ENCODE measurements around the gene TBXAS1.

The TBXAS1 gene

DNA sequence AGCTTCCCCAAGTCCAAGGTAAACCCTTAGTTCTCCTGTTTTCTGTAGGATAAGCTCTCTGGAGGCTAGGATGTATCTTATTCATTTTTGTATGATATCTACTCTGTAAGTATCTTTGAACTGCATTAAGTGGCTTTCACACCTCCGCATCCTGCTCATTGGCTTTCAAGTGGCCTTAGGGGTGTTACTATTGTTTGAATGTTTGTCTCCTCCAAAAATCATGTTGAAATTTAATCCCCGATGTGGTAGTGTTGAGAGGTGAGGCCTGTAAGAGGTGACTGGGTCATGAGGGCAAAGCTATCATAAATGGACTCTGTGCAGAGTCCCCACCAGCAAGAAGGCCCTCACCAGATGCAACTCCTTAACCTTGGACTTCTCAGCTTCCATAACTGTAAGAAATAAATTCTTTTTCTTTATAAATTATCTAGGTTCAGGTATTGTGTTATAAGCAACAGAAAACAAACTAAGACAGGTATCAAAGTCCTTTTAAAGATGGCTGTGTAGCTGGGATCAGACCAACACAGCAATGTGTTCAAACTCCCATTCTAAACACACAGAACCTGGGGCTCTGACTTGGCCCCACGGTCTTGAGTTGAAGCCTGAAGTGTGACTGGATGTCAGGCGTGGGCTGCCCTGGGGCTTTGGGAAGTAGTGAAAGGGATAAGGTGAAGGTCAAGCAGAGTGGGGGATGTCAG, 25.9 kb downstream of the TBXAS1 start:
- DNase-seq (ENCODE audit: low read depth in 2 of 2), result no peak

DNA sequence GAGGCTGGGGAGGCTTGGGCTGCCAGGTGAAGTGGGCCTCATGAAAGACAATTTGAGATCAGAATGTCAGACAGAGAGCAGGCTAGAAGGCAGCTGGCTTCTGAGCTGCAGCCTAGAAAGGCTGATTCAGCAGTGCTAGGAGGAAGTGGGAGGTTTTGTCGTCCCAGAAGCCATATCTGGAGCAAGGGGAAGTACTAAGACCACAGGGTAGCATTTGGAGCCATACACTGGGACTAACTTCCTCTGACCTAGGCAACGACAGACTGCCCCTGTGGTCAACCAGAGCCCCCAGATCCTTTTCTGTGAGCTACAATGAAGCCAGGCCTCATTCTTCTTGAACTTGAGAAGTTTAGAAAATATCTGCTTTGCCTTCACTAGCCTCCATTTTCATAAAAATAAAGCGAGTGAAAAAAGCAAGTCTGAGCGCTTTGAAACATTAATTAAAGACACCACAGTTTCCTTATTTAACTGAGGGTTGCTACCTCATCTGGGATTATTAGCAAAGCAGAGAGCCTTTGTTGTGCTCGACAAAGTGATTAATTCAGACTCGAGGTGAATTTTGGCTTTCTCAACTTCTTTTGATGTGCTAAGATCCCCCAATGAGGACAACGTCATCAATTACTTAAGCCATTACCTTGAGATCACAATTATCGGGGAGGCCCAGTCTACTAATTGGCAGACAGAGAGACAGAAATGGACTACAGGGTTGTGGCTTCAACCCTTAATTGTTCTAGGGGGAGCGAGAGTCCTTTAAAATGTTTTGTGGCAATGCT, 26.6 kb downstream of the TBXAS1 start:
- no peak for DNase-seq (ENCODE audit: low read depth in 2 of 2)

DNA sequence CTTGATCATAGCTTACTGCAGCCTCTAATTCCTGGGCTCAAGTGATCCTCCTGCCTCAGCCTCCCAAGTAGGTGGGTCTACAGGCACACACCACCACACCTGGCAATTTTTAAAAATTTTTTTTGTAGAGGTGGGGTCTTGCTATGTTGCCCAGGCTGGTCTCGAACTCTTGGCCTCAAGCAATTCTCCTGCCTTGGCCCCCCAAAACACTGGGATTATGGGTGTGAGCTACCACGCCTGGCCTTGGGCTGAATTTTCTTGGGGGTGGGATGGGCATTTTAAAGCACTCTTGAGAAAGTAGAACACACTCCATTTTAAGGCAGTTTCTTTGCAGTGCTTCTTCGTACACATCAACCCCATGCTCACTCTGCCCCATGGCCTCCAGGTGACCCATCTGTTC, 28.7 kb downstream of the TBXAS1 start:
- no peak for DNase-seq (ENCODE audit: low read depth in 2 of 2)

- no peak for DNase-seq (ENCODE audit: low read depth in 2 of 2)
Measured at GRCh38 chr7:139860090-139860775, 31.2 kb downstream of the TBXAS1 start.

GRCh38 chr7:139861803-139862202, 32.7 kb downstream of the TBXAS1 start:
- DNase-seq (ENCODE audit: low read depth in 2 of 2), result no peak

- no peak for DNase-seq (ENCODE audit: low read depth in 2 of 2)
Measured at GRCh38 chr7:139866047-139866837, 37.2 kb downstream of the TBXAS1 start.

GRCh38 chr7:139867847-139868246, 38.8 kb downstream of the TBXAS1 start:
- no peak for DNase-seq (ENCODE audit: low read depth in 2 of 2)

DNA sequence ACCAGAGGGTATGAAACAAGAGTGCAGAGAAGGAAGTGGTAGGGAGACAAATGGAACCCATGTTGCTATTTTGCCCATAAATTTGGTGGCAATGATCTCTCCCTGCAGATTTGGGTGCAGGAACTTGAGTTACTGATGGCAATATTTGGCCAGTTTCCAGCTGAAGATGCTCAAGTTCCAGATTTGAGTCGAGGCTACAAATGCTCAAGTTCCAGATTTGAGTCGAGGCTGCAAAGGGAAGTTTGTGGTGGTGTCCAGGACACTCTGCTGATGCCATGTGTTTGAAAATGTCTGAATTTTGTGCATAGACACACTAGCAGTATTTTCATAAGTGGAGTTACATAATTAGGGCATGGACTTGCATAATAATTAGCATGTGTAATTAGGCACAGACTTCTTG, 40.8 kb downstream of the TBXAS1 start:
- no peak for DNase-seq (ENCODE audit: low read depth in 2 of 2)

DNA sequence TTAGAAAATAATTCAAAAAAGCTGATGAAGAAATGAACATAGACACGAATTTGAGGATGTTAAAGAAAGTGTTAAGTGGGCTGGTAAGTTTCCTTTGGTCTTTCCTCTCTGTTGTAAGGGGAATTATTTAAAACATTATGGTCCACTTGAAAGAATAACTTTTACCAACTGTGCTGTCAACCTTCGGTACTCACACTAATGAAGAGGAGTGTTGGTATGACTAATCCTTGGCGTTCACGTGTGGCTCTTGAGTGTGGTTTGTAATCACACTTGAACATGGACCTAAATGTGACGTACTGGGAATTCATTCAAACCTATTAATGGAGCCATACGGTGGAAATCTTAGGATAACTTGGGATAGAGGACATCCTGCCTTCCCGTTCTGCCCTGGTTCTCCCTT, 41.3 kb downstream of the TBXAS1 start:
- no peak for DNase-seq (ENCODE audit: low read depth in 2 of 2)

- DNase-seq (ENCODE audit: low read depth in 2 of 2), result no peak
Measured at GRCh38 chr7:139871331-139871730, 42.3 kb downstream of the TBXAS1 start.

DNA sequence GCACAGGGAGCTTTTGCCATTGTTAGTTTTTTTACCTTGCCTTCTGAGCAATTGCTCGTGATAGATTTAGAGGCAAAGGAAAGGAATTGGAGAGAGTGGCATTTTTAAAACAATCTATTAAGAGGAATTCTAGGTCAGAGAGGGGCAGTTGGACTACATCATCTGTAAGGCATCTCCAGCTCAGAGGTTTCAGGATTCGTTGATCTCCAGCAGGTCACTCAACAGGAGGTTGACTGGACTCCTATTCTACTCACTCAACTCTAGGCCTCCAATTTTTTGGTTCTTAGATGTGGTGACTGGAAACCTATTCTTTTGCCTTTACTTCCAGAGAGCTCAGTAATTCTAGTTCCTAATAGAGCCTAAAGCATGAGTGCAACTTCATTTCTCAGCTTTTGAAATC, 42.8 kb downstream of the TBXAS1 start:
- no peak for DNase-seq (ENCODE audit: low read depth in 2 of 2)

GRCh38 chr7:139873593-139874301, 44.7 kb downstream of the TBXAS1 start:
- DNase-seq (ENCODE audit: low read depth in 2 of 2), result no peak

DNA sequence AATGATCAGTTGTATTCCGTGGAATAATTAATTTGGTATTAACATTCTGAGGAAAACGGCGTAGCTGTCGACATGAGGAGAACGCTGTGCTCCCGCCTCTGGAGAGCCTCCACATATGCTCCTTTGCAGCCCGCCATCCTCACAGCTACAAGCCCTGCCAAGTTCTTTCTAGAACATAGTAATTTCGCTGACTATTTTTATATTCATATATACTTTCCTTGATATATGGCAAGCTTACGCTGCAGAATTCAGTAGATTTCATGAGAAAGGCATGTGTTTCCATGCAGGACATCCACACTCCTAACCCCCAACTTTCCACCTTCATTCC, 45.2 kb downstream of the TBXAS1 start:
- no peak for DNase-seq (ENCODE audit: low read depth in 2 of 2)

DNA sequence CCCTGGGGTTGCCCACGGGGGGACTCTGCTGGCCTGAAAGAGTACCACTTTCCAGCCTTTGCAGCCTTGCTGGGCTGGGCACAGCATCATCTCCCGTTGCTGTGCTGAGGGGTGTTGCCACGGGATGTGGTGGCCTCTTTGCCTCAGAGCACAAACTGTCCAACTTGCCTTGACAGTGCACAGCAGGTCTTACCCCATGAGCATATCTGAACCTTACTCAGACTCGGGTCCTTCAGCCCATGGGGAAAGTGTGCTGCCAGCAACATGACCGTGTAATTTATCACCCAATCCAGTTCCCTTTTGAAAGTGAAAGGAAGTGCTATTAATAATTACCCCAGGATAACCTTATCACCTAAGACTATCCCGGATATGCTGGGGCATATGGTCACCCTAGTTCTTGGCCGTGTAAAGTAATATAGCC, 46.8 kb downstream of the TBXAS1 start:
- no peak for DNase-seq (ENCODE audit: low read depth in 2 of 2)

GRCh38 chr7:139876622-139877283, 47.7 kb downstream of the TBXAS1 start:
- no peak for DNase-seq (ENCODE audit: low read depth in 2 of 2)

- DNase-seq (ENCODE audit: low read depth in 2 of 2), result no peak
Measured at GRCh38 chr7:139883814-139884213, 54.8 kb downstream of the TBXAS1 start.

- DNase-seq (ENCODE audit: low read depth in 2 of 2), result no peak
Measured at GRCh38 chr7:139884441-139884840, 55.4 kb downstream of the TBXAS1 start.

DNA sequence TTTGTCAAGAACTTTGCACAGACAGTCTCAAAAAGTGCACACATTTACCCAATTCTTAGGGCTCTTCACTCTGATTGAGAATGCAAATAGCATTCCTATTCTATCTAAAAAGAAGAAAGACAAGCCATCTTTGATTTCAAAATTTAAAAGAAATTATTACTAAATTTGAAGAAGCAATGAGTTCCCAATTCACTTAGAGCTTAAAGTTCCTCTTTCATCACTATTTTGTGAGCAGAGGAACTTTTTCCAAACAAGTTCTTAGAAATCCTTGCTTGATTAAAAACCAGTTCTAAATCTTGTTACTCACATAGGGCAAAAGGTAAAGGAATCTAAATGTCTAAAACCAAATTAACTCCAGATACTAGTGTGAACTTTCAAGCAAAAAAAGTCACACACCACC, 56.4 kb downstream of the TBXAS1 start:
- DNase-seq (ENCODE audit: low read depth in 2 of 2), result no peak

GRCh38 chr7:139886206-139886605, 57.1 kb downstream of the TBXAS1 start:
- no peak for DNase-seq (ENCODE audit: low read depth in 2 of 2)

GRCh38 chr7:139886899-139887298, 57.8 kb downstream of the TBXAS1 start:
- DNase-seq (ENCODE audit: low read depth in 2 of 2), result no peak

DNA sequence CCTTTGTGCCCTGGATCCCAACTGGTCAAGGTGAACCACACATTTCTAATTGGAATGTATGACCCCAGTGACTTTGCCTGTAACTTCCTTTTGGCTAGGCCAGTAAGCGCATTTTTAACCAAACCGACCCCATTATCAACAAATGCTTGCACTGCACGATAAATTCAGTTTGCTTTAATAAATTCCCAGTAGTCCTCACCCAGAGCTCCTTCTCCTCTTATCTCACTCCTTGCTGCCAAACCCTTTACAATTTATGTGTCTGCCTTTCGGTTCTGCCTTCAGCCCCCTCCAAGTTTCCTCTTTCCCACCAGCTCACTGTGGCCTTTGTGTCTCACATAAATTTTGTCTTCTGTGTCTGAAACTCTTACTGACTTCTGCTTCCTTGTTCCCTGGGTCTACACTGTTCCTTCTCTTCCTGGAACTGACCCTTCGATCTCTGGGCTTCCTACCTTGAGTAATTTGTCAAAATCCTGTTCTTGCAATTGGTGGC, 59.0 kb downstream of the TBXAS1 start:
- DNase-seq (ENCODE audit: low read depth in 2 of 2), result no peak

All from stimulated activated CD4-positive, alpha-beta T cell treated with anti-CD3 and anti-CD28 coated beads, Interleukin-1b, Interleukin-23, amount 100 ng/mL, for 4 hours (primary cell).